ENCODE results near the gene GAS5. TPM values are rescaled to one million over a fixed set of nuclear protein-coding genes. Genes with fewer than 3 reads are reported as not detected.
"Not testable (repeated sequence)": the region's sequence is repeated elsewhere in the genome, so short reads cannot be mapped to it uniquely, and the experiment has no call there.

GAS5 gene
- 234 TPM for total RNA-seq

GRCh38 chr1:173867753-173868265 is at the start of gene GAS5:
GAS5 (minus strand) TSS chr1:173867989.
- DNase-seq (ENCODE audit: low spot score): peak; percentile 99

DNA sequence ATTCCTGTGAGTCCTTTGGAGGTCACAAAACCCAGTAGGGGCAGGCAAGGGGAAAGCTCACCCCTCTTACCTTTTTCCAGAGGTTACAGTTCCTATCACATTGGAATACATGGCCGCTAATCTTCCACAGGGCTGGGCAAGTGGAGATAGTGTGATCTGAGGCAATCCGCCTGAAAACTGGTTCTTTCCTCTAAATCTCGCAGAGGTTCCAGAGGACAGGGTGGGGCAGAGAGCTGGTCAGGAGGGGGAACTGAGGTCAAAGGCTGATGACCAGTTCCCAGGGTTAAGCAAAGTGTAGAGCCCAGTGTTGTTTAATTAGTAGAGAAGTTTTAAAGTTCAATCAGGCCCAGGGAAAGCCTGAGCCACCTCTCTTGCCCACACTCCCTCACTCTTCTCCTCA is 49.4 kb upstream of the GAS5 start, which contains the start of gene SERPINC1:
SERPINC1 (minus strand) TSS at position 179 of the 400 bp plus-strand sequence; CDS start at position 111, 68 bp downstream.
- DNase-seq (ENCODE audit: low spot score): no peak

DNA sequence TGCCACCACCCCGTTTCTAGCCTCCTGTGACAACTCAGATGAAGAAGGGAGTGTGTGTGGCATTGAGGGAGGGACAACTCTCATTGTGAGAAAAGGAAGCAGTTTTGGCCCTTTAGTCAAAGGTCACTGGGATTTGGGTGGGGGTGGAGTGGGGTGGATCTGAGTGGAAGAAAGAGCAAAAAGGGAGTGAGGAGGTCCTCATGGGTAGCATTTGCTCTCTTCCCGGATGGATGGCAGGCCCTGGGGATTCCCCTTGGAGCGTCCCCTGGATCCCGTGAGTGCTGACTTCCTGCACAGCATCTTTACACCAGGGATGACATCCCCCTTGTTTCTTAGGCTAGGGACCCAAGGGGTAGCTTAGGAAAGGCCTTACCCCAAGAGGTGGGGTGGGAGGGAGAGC is 48.9 kb upstream of the GAS5 start:
- no peak for DNase-seq (ENCODE audit: low spot score)

- no peak for DNase-seq (ENCODE audit: low spot score)
Measured at GRCh38 chr1:173915596-173915995, 47.8 kb upstream of the GAS5 start.

- DNase-seq (ENCODE audit: low spot score): no peak
Measured at GRCh38 chr1:173914366-173914871, 46.6 kb upstream of the GAS5 start.

DNA sequence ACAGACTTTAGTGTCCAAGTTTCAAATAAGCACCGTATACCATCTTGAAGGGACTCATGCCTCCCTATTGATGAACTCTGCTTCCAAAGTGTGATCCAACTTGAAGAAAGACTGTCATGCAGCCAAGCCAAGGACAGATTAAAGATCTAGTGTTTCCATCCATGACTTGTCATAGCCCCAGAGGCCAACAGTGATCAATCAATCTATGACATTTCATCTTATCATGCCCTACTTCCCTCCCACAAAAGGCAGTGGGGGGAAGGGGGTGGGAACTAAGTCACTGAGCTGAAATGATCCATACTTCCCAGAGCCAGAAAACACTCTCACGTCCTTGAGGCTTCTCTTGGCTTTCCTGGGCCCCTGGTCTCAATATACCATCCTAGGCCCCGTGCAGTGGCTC is 45.3 kb upstream of the GAS5 start:
- DNase-seq (ENCODE audit: low spot score): no peak

DNA sequence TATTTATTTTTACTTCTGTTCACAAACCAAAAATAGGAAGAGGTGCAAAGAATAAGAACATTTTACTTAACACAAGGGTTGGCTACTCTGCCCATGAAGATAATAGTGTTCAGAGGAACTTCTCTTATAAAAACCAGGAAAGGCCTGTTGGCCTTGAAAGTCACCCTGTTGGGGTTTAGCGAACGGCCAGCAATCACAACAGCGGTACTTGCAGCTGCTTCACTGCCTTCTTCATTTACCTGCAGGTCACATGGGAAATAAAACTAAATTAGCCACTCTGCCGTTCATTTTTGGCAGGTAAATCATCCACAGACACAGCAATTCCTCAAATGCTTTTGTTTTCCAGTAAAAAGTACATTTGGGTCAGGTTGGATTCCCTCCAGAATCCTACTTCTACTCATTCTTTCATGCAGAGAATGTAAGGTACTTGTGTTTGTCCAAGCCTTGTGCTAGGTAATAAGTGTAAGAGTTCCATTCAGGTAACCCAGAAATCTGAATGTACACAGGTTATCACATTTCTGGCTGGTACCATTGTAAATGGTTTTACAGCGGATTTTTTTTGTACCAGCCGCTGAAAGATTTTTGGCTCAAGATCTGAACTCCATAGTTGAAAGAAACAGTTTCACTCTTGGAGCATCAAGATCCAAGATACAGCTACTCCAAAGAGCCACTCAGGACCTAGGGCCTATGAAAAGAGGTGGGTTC is 36.2 kb upstream of the GAS5 start:
- no peak for DNase-seq (ENCODE audit: low spot score)

GRCh38 chr1:173900992-173901391 is 33.2 kb upstream of the GAS5 start:
- DNase-seq (ENCODE audit: low spot score): no peak

- DNase-seq (ENCODE audit: low spot score): no peak
Measured at GRCh38 chr1:173900427-173900826, 32.6 kb upstream of the GAS5 start.

GRCh38 chr1:173894189-173894588 is 26.4 kb upstream of the GAS5 start:
- no peak for DNase-seq (ENCODE audit: low spot score)

DNA sequence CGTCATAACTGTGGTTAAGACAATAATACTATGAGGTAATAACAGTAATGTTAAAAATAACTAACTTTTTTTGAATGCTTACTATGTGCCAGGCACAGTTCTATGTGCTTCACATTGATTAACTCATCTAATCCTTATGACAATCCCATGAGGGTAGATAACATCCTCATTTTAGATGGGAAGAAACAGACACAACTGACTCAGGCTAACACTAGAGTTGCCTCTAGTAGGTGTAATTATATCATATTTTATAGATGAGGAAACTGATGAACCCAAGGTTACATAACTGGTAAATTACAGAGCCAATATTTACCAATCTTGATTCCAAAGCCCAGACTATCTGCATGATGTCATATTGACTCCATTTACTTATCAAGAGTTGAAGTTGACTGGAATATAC is 25.8 kb upstream of the GAS5 start:
- no peak for DNase-seq (ENCODE audit: low spot score)

- no peak for DNase-seq (ENCODE audit: low spot score)
Measured at GRCh38 chr1:173889885-173890284, 22.1 kb upstream of the GAS5 start.

- DNase-seq (ENCODE audit: low spot score): no peak
Measured at GRCh38 chr1:173888749-173889148, 21.0 kb upstream of the GAS5 start.

DNA sequence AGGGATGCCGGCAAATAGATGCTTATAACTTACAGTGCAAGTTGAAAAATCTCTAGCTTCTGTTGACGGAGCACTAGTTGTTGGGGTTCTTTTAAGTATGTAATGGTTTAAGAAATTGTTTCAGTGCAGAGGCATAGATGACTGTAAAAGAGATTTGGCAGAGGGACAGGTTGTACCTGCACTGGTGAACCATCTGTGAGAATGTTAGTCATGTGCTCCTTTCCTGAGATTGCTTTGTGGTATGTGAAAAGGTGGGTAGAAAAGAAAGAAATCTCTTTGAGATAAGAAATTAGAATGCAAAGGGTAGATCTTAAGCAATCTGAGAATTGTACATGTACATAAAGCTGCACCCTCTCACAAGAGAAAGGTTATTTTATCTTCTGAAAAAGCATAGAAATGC is 19.8 kb upstream of the GAS5 start:
- DNase-seq (ENCODE audit: low spot score): no peak

DNA sequence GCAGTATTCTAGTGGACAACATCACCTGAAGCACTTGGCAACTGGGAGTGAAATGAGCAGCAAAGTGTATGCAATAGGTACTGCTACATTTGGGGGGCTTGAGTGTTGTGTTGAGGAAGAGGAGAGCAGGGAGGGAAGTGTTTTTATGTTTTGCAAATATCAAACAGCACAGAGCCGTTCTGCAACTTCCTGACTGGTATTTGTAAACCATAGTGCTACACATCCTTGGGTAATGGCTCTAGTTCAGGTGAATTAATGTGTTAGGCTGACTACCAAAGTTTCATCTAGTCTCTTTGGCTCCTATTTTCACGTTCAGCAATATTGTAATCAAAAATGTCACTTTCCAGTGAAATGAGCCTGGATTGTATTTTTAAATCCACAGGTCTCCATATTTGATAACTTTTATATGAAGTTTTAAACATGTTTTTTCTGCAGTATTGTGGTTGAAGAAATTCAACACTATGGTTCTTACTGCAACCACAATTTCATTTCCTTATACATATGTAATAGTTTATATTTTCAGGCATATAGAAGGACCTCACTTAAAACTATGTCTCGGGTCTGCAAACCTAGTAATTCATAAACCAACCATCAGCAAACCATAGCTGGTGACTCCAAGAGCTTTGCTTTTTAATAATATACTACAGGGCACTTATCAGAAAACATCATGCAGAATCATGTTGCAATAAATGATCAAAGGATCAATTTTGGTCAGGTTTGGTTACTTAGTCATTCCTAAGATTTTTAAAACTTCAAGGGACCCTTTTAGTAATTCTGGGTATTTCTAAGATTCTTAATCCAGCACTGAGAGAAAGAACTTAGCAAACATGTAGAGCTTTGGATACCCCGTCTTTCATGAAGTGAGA is 19.2 kb upstream of the GAS5 start:
- no peak for DNase-seq (ENCODE audit: low spot score)

- no peak for DNase-seq (ENCODE audit: low spot score)
Measured at GRCh38 chr1:173884701-173885100, 16.9 kb upstream of the GAS5 start.

DNA sequence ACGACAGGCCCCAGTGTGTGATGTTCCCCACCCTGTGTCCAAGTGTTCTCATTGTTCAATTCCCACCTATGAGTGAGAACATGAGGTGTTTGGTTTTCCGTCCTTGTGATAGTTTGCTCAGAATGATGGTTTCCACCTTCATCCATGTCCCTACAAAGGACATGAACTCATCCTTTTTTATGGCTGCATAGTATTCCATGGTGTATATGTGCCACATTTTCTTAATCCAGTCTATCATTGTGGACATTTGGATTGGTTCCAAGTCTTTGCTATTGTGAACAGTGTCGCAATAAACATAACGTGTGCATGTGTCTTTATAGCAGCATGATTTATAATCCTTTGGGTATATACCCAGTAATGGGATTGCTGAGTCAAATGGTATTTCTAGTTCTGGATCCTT is 13.3 kb upstream of the GAS5 start:
- DNase-seq (ENCODE audit: low spot score): not testable (repeated sequence)

DNA sequence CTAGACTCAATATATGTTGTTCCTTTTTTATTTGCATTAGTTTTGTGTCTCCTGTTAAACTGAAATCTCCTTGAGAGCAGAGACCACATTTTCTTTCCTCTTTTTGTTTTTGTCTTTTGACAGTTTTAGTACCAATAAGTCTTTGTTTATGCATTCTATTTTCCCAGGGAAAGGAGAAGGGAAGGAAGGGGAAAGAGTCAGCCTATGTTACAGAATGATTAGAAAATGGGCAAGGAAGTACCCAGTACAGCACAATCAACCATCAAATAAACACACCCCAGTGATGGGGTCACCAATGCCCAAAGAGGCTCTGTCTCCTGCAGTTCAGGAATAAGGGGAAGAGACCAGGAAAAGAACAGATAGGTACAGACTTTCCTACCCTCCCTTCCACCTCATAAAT is 10.5 kb upstream of the GAS5 start:
- DNase-seq (ENCODE audit: low spot score): no peak

DNA sequence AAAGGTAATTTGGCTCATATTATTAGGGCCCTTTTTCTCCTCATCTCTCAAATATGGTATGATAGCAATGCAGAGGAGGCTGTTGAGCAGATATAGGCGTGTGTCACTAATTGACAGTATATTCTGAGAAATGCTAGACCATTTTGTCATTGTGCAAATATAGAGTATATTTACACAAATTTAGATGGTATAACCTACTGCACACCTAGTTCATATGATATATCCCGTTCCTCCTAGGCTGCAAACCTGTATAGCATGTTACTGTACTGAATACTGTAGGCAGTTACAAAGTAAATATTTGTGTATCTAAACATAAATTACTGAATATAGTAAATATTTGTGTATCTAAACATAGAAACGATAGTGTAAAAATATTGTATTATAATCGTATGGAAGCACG is 8.9 kb upstream of the GAS5 start:
- no peak for DNase-seq (ENCODE audit: low spot score)

GRCh38 chr1:173871500-173871899 is 3.7 kb upstream of the GAS5 start:
- no peak for DNase-seq (ENCODE audit: low spot score)

DNA sequence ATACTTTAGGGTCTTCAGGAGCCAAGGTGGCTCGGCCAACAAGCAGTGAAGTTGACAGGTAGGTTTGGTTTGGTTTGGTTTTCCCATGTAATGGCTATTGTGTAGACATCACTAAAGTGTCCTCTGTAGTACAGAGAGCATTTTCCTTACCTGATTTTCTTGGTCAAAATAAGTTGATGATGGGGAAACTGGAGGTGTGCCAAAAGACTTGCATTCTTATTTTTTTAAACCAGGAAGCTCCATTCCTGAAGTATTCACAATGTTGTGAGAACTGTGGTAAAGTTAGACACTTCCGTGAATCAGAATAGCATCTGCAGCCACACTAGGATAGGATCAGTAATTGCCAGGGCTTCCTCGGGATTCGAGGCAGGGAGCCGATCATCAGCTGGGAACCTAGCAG is 3.3 kb upstream of the GAS5 start:
- no peak for DNase-seq (ENCODE audit: low spot score)

DNA sequence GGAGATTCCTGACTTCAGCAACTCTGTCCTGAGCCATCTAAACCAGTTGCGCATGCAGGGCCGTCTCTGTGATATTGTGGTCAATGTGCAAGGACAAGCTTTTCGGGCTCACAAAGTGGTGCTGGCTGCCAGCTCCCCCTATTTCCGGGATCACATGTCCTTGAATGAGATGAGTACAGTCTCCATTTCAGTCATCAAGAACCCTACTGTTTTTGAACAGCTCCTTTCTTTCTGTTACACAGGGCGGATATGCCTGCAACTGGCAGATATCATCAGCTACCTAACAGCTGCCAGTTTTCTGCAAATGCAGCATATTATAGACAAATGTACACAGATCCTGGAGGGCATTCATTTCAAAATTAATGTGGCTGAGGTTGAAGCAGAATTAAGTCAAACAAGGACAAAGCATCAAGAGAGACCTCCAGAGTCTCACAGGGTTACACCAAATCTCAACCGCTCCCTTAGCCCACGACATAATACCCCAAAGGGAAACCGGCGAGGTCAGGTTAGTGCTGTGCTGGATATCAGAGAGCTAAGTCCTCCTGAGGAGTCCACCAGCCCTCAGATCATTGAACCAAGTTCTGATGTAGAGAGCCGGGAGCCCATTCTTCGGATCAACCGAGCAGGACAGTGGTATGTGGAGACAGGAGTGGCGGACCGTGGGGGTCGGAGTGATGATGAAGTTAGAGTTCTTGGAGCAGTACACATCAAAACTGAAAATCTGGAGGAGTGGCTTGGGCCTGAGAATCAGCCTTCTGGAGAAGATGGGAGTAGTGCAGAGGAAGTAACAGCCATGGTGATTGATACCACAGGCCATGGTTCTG is 2.7 kb upstream of the GAS5 start:
- DNase-seq (ENCODE audit: low spot score): peak; percentile 22
